ENCODE results near the gene DGUOK.
"Not testable (repeated sequence)": the region's sequence is repeated elsewhere in the genome, so short reads cannot be mapped to it uniquely, and the experiment has no call there.

DGUOK gene

GRCh38 chr2:73920577-73921545 is 5.8 kb upstream of the DGUOK start:
- no peak for DNase-seq (ENCODE audit: low spot score)

GRCh38 chr2:73921581-73921980 is 5.1 kb upstream of the DGUOK start:
- no peak for DNase-seq (ENCODE audit: low spot score)

- DNase-seq (ENCODE audit: low spot score) = no peak
These were observed 4.0 kb upstream of the DGUOK start for GRCh38 chr2:73922681-73923080.

- no peak for DNase-seq (ENCODE audit: low spot score)
These were observed 1.5 kb upstream of the DGUOK start for GRCh38 chr2:73925033-73925704.

GRCh38 chr2:73925853-73926492 is 707 bp upstream of the DGUOK start:
- no peak for DNase-seq (ENCODE audit: low spot score)

GRCh38 chr2:73927344-73927743 is 664 bp downstream of the DGUOK start:
- DNase-seq (ENCODE audit: low spot score) = no peak

GRCh38 chr2:73928963-73929347 is 2.3 kb downstream of the DGUOK start:
- no peak for DNase-seq (ENCODE audit: low spot score)

- no peak for DNase-seq (ENCODE audit: low spot score)
These were observed 3.7 kb downstream of the DGUOK start for GRCh38 chr2:73930386-73930785.

GRCh38 chr2:73931531-73932500 is 5.1 kb downstream of the DGUOK start:
- DNase-seq (ENCODE audit: low spot score) = no peak

GRCh38 chr2:73933194-73933593 is 6.5 kb downstream of the DGUOK start:
- DNase-seq (ENCODE audit: low spot score) = no peak

- no peak for DNase-seq (ENCODE audit: low spot score)
These were observed 9.0 kb downstream of the DGUOK start for GRCh38 chr2:73935641-73936040.

- DNase-seq (ENCODE audit: low spot score) = no peak
These were observed 10.6 kb downstream of the DGUOK start for GRCh38 chr2:73937103-73937885.

GRCh38 chr2:73937899-73938298 is 11.2 kb downstream of the DGUOK start:
- no peak for DNase-seq (ENCODE audit: low spot score)

- no peak for DNase-seq (ENCODE audit: low spot score)
These were observed 12.2 kb downstream of the DGUOK start for GRCh38 chr2:73938718-73939352.

- DNase-seq (ENCODE audit: low spot score) = peak; percentile 24
These were observed 12.7 kb downstream of the DGUOK start for GRCh38 chr2:73939419-73939818.

- DNase-seq (ENCODE audit: low spot score) = not testable (repeated sequence)
These were observed 13.4 kb downstream of the DGUOK start for GRCh38 chr2:73940066-73940465.

- DNase-seq (ENCODE audit: low spot score) = no peak
These were observed 16.0 kb downstream of the DGUOK start for GRCh38 chr2:73942664-73943063.

- DNase-seq (ENCODE audit: low spot score) = no peak
These were observed 18.0 kb downstream of the DGUOK start for GRCh38 chr2:73944714-73945113.

GRCh38 chr2:73946215-73946614 is 19.5 kb downstream of the DGUOK start:
- DNase-seq (ENCODE audit: low spot score) = no peak

GRCh38 chr2:73946666-73947065 is 20.0 kb downstream of the DGUOK start:
- no peak for DNase-seq (ENCODE audit: low spot score)

Data from CD4-positive, alpha-beta T cell treated with Interleukin-6 at 100 ng/mL for 8 hours (primary cell).